NCI-H2196 (cell line): ENCODE measurements around the gene DPPA3.
"Not testable (repeated sequence)": the region's sequence is repeated elsewhere in the genome, so short reads cannot be mapped to it uniquely, and the experiment has no call there.

ENCODE experiments used
- DNase-seq: peaks from one replicate; lab custom pipeline; 2025; ENCODE audit not compliant: unreplicated experiment; lab: John Stamatoyannopoulos, UW

Gene DPPA3

DNA sequence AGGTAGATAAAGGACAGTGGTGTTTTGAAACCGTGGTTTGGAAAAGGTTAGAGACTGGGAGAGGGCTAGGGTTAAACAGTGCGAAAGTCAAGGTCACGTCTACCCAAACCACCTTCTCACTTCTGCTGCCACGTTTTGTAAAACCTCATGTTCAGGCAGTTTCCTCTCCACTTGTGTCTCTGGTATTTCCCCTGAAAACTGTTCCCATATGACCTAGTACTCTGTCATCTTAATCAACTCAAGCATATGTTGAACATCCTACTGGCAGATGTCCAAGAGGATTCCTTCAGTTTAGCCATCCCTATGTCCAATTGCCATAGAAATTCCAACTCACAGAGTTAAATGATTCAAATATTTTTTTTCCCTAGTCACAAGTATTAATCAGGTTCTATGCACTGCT is 18.5 kb downstream of the DPPA3 start:
- no peak for DNase-seq

- DNase-seq: not testable (repeated sequence)
Measured at GRCh38 chr12:7730984-7731383, 19.8 kb downstream of the DPPA3 start.

DNA sequence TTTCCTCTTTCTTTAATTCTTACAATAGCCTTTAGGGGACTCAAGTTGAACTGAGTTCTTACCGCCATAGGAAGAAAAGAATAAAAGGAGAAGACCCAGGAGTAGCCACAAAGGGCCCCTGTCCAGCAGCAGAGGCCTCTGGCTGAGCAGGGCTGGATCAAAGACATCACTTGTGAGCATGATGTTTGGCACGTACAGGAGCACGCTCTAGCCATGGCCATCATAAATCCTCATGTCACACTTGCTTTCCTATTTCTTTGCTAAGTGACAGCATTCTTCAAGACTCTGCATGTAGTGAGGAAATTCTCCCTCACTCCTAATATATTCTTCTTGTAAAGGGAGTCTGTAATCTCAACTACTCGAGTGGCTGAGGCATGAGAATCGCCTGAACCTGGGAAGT is 20.3 kb downstream of the DPPA3 start:
- no peak for DNase-seq

GRCh38 chr12:7732993-7733392 is 21.8 kb downstream of the DPPA3 start:
- no peak for DNase-seq

GRCh38 chr12:7747246-7747645 is 36.0 kb downstream of the DPPA3 start, which contains the start of gene CLEC4C:
TSS of gene CLEC4C (minus strand) at chr12:7747375. CDS start at chr12:7747348, 27 bp downstream.
- no peak for DNase-seq

DNA sequence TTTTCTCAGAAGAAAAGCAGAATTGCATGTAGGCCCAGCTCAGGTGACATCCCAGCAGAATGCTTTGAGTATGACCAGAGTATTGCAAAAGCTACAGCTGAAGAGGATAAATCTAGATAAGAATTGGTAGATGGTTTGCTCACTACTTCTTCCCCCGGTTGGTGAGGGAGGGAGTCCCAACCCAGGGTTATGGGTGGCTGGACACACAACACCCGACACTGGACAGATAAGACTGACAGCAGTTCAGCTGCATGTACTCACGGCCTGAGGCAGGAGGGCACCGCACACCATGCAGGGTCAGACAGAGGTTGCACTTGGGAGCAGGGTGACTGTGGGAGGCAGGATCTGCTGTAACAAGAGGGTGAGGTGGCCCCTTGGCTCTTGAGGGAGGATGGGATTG is 37.6 kb downstream of the DPPA3 start:
- no peak for DNase-seq

- no peak for DNase-seq
Measured at GRCh38 chr12:7749442-7749841, 38.2 kb downstream of the DPPA3 start.

- no peak for DNase-seq
Measured at GRCh38 chr12:7750350-7750749, 39.1 kb downstream of the DPPA3 start.

DNA sequence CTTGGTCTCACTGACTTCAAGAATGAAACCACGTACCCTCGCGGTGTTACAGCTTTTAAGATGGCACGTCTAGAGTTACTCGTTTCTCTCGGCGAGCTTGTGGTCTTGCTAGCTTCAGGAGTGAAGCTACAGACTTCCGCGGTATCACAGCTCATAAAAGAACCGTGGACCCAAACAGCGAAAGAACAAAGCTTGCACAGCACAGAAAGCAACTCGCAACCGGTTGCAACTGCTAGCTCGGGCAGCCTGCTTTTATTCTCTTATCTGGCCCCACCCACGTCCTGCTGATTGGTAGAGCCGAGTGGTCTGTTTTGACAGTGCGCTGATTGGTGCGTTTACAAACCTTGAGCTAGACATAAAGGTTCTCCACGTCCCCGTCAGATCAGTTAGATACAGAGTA is 40.2 kb downstream of the DPPA3 start:
- DNase-seq: no peak

GRCh38 chr12:7751941-7752922 is 41.0 kb downstream of the DPPA3 start:
- not testable (repeated sequence) for DNase-seq

DNA sequence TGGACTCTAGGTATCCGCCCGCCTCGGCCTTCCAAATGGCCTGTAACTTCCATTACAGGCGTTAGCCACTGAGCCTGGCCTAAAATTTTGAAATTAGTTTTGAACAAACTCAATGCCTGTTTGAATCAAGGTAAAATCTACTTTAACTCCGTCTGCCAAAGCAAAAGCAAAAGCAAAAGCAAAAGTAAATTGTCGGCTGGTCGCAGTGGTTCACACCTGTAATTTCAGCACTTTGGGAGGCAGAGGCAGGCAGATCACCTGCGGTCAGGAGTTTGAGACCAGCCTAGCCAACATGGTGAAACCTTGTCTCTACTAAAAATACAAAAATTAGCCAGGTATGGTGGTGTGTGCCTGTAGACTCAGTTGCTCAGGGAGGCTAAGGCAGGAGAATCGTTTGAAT is 44.4 kb downstream of the DPPA3 start:
- not testable (repeated sequence) for DNase-seq

DNA sequence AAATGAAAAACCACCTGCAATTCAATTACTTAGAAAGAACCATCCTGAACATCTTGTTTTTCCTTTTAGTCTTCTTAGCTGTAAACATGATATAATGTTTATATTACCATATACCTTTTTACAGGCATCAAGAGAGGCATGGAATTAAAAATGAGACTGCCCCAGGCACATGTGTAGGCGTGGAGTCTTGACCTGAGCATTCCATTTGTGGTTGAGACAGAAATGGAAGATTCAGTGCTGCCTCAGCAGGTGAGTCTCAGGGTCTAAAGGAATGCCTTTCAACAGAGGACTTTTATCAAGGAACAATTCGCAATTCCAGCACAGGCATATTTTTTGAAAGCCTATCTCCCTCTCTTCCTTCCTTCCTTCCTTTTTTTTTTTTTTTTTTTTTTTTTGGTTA is 45.8 kb downstream of the DPPA3 start:
- DNase-seq: no peak

DNA sequence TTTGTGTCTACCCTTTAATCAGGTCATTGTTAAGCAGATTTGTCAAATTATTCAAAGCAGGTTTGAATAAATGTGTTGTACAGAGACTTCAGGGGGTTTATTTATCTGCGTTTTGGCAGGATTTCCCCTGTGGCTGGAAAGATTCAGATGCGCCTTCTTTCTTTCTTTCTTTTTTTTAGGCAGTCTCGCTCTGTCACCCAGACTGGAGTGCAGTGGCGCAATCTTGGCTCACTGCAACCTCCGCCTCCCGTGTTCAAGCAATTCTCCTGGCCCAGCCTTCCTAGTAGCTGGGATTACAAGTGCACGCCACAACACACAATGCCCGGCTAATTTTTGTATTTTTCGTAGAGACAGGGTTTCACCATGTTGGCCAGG is 47.5 kb downstream of the DPPA3 start:
- no peak for DNase-seq
